ENCODE measurements around the gene JAKMIP3. TPM values are rescaled to one million over a fixed set of nuclear protein-coding genes. Genes with fewer than 3 reads are reported as not detected.

JAKMIP3 gene
- total RNA-seq, 1 experiment from 2014 or later = 0.17 TPM

- no peaks in the 10 kb centered on the region for H3K9me2 ChIP-seq (ENCODE audit: insufficient read depth)
- ATAC-seq = no peak
- H3K36me3 ChIP-seq (ENCODE audit: control insufficient read depth in 1 of 2, insufficient read depth in 2 of 2, low read length in 2 of 2) = no peaks in the 10 kb centered on the region
- H3K4me3 ChIP-seq (replicated peaks in 1 of 2; ENCODE audit: low read depth in 1 of 2, low read length in 2 of 2) = no peak overlapping the region
- H3K9ac ChIP-seq (ENCODE audit: low read length) = no peak overlapping the region
- no peak overlapping the region for H3K4me2 ChIP-seq (ENCODE audit: low read length)
- no peaks in the 10 kb centered on the region for H3K4me1 ChIP-seq (ENCODE audit: control insufficient read depth in 1 of 2, insufficient read depth in 2 of 2, low read length in 2 of 2)
- H3K79me2 ChIP-seq (ENCODE audit: insufficient read depth, low read length) = no peaks in the 10 kb centered on the region
- DNase-seq (ENCODE audit: low read depth, low spot score) = no peak
- no peak for TF ChIP-seq ZFX (IDR thresholded peaks at IDR 0.05)
- no peak for TF ChIP-seq CBX3 (IDR thresholded peaks at IDR 0.05; ENCODE audit: low read depth)
- TF ChIP-seq ZNF274 (IDR thresholded peaks at IDR 0.05; ENCODE audit: low read depth, low read length) = no peak
- no peak for TF ChIP-seq ATF3 (IDR thresholded peaks at IDR 0.05)
- TF ChIP-seq REST (IDR thresholded peaks at IDR 0.05; ENCODE audit: low read depth) = no peak
- no peak for TF ChIP-seq POLR2AphosphoS5 (IDR thresholded peaks at IDR 0.05; ENCODE audit: low read depth, low read length)
- TF ChIP-seq FOSL1 (IDR thresholded peaks at IDR 0.05; ENCODE audit: low read depth) = no peak
- no peak for TF ChIP-seq RAD21 (IDR thresholded peaks at IDR 0.05; ENCODE audit: low read depth)
- no peak for TF ChIP-seq TCF7L2 (IDR thresholded peaks at IDR 0.05; ENCODE audit: borderline replicate concordance, extremely low read depth, insufficient read depth, insufficient read length)
- TF ChIP-seq SIN3A (IDR thresholded peaks at IDR 0.05; ENCODE audit: low read depth) = no peak
- TF ChIP-seq ELF1 (IDR thresholded peaks at IDR 0.05; ENCODE audit: borderline replicate concordance, low read depth) = no peak
- TF ChIP-seq POLR2A (IDR thresholded peaks at IDR 0.05; ENCODE audit: borderline replicate concordance, extremely low read depth, insufficient read depth, insufficient read length) = no peak
- TF ChIP-seq EZH2phosphoT487 (IDR thresholded peaks at IDR 0.05; ENCODE audit: borderline replicate concordance) = no peak
- TF ChIP-seq YY1 (IDR thresholded peaks at IDR 0.05; ENCODE audit: extremely low read depth, insufficient replicate concordance, low read depth, low read length) = no peak
- TF ChIP-seq SP1 (IDR thresholded peaks at IDR 0.05; ENCODE audit: low read depth) = no peak
- no peak for TF ChIP-seq EZH2 (IDR thresholded peaks at IDR 0.05)
- TF ChIP-seq EGR1 (IDR thresholded peaks at IDR 0.05; ENCODE audit: low read depth) = no peak
- no peak for TF ChIP-seq CEBPB (IDR thresholded peaks at IDR 0.05; ENCODE audit: low read depth)
- no TSS peak for BruUV-seq (replicated peaks)
- CTCF ChIA-PET = no interaction called here
- H3K27ac ChIP-seq (ENCODE audit: low read depth, low read length) = no peak overlapping the region
- H4K20me1 ChIP-seq (ENCODE audit: insufficient read depth) = no peaks in the 10 kb centered on the region
- intact Hi-C loops (cut with micrococcal nuclease) = no loop called here
- no peaks in the 10 kb centered on the region for H3K9me3 ChIP-seq (ENCODE audit: control insufficient read depth in 1 of 2, insufficient read depth in 1 of 2, low read depth in 1 of 2, low read length in 2 of 2)
- RAD21 ChIA-PET (ENCODE audit: low non-redundant PET in 1 of 2, low total read pairs in 2 of 2, uncharacterized antibody in 2 of 2, unreplicated experiment in 2 of 2) = no interaction called here
- no peaks in the 10 kb centered on the region for H3K27me3 ChIP-seq (ENCODE audit: insufficient read depth, low read length)
- no peak overlapping the region for H2AFZ ChIP-seq (ENCODE audit: low read depth, low read length, poor library complexity, severe bottlenecking)
- POLR2A ChIA-PET = no interaction called here
Observed at GRCh38 chr10:132110713-132111112, 45.0 kb downstream of the JAKMIP3 start.
